H1 (cell line): ENCODE results near the gene HILPDA. TPM values are rescaled to one million over a fixed set of nuclear protein-coding genes. Genes with fewer than 3 reads are reported as not detected.

Experiments used
- ATF2 ChIP-seq: IDR thresholded peaks from 2 replicates; pipeline ENCODE4 v1.6.1; 2012; ENCODE audit warnings: low read length, inconsistent platforms
- CHD7 ChIP-seq: fragments of 300-600 bp; sonication (generic); IDR thresholded peaks from 2 replicates; pipeline ENCODE4 v1.7.1; 2012; ENCODE audit warnings: low read length, moderate library complexity, mild to moderate bottlenecking, inconsistent platforms; ENCODE audit not compliant: insufficient replicate concordance
- CREB1 ChIP-seq: IDR thresholded peaks from 2 replicates; pipeline ENCODE4 v1.6.1; 2012; ENCODE audit warnings: inconsistent platforms
- CTBP2 ChIP-seq: IDR thresholded peaks from 2 replicates; pipeline ENCODE4 v1.7.0; 2011; ENCODE audit warnings: borderline replicate concordance, mild to moderate bottlenecking, moderate library complexity, mixed read lengths, low read length; ENCODE audit not compliant: insufficient read depth, insufficient read length
- NANOG ChIP-seq: IDR thresholded peaks from 2 replicates; pipeline ENCODE4 v1.6.1; 2011; ENCODE audit warnings: low read length, low read depth, mild to moderate bottlenecking, inconsistent platforms; ENCODE audit not compliant: insufficient read depth, poor library complexity, severe bottlenecking
- RNF2 ChIP-seq: fragments of 200-900, 300-1000 bp; sonication (generic); IDR thresholded peaks from 2 replicates; pipeline ENCODE4 v1.7.1; 2016; ENCODE audit warnings: borderline replicate concordance, low read depth, mild to moderate bottlenecking, antibody characterized with exemption, low read length; ENCODE audit not compliant: poor library complexity, severe bottlenecking; ENCODE audit errors: missing control alignments
- SIN3A ChIP-seq, 2 experiments: IDR thresholded peaks in 1 of 2; conservative IDR thresholded peaks in 1 of 2; 2 replicates each; pipeline ENCODE4 v1.6.1; 2011 to 2012; ENCODE audit warnings: low read length in 2 of 2, improper control_type of control experiment in 1 of 2, low read depth in 1 of 2, mild to moderate bottlenecking in 1 of 2
- TCF12 ChIP-seq: IDR thresholded peaks from 2 replicates; pipeline ENCODE4 v1.6.1; 2011; ENCODE audit warnings: low read depth, mild to moderate bottlenecking, low read length
- TEAD4 ChIP-seq: IDR thresholded peaks from 2 replicates; pipeline ENCODE4 v1.6.1; 2012; ENCODE audit warnings: low read depth, low read length, inconsistent platforms, mixed read lengths
- polyA plus RNA-seq, 7 experiments: library from polyadenylated mRNA; depleted of rRNA in 3 of 7; stranded (reverse) in 5 of 7; unstranded in 2 of 7; fragments of >200 nt in 5 of 7; fragments of 200-250 nt in 2 of 7; gene quantifications; 1 replicate in 5 of 7; 2 replicates in 1 of 7; 4 replicates in 1 of 7; pipeline versions ENCODE4 v1.2.1 to v1.2.3, GENCODE V29; 2011 to 2013; ENCODE audit warnings: missing spikeins in 2 of 7, mixed read lengths in 2 of 7
- total RNA-seq: library from RNA; stranded (reverse); fragmentation: NEBNext Ultra II Directional; extraction: Animal tissue kit (Norgen Biotek cat#: 25700); gene quantifications from 2 replicates; pipeline ENCODE4 v1.2.1, GENCODE V29; 2021

Gene HILPDA
- total and polyA plus RNA-seq, 2 of the 8 experiments (the other 6 are each of a cell fraction or from before 2014, with no cell fraction given): 35.6 to 80.0 TPM

GRCh38 chr7:128425850-128426249 is 29.8 kb upstream of the HILPDA start (continued):
- TF ChIP-seq CHD7: no peak
- no peak for TF ChIP-seq CTBP2
- TF ChIP-seq NANOG: no peak
- TF ChIP-seq SIN3A (conservative IDR thresholded peaks at IDR 0.05 in 1 of 2, IDR thresholded peaks at IDR 0.05 in 1 of 2; ENCODE audit: low read depth in 1 of 2, low read length in 2 of 2): 0 out of 4 replicates have a peak, but pooled peaks of 1 of the 2 experiments have one; percentile 18
- no peak for TF ChIP-seq ATF2
- TF ChIP-seq TCF12: no peak
- no peak for TF ChIP-seq RNF2
- TF ChIP-seq TEAD4: no peak
- TF ChIP-seq CREB1: no peak
